HG03280 (cell line): ENCODE measurements around the gene MORF4L1.

ENCODE experiments used
- ATAC-seq: cut with Tn5 transposase; IDR thresholded peaks from one replicate; pipeline ENCODE4 v1.9.1; 2021; ENCODE audit warnings: mild to moderate bottlenecking, moderate library complexity; ENCODE audit not compliant: unreplicated experiment

The MORF4L1 gene

GRCh38 chr15:78943692-78944091, 71.0 kb downstream of the MORF4L1 start:
- ATAC-seq, result no peak

- ATAC-seq, result peak; percentile 5
Observed at GRCh38 chr15:78944202-78944625, 71.5 kb downstream of the MORF4L1 start.

DNA sequence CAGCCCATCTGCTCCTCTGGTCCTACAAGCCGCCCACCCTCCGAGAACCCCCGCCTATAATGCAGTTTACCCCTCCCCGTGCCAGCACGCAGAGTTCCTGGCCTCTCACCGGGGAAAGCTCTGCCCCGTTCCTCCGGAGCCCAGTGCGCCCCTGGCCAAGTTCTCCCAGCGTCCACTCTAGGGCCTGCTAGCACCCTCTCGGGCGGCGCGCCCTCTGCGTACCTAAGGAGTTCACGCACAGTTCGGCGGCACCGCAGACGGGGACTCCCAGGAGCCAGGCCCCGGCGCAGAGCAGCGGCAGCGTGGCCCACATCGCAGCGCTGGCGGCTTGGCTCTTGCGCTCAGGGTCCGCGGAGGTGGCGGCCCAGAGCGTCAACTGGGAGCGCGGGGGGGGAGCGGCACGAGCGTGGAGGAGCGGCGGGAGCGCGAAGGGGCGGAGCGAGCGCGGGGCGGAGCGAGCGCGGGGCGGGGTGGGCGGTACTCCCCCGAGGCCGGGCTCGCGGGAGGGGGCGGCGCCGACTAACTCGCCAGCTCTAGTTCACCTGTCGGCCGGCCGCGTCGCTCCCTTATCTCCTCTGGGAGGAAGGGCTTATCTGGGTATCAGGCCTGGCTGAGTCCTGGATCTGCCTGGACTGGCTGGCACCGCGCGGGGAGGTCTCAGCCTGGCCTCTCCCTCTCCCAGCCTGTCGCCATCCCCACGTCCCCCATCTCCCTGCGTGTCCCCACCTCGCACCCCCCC, 72.1 kb downstream of the MORF4L1 start, which contains the start of gene CTSH:
Gene CTSH (minus strand): TSS at position 378 of the 739 bp plus-strand sequence. CDS start 65 bp downstream, at position 313.
- ATAC-seq, result peak; percentile 74

DNA sequence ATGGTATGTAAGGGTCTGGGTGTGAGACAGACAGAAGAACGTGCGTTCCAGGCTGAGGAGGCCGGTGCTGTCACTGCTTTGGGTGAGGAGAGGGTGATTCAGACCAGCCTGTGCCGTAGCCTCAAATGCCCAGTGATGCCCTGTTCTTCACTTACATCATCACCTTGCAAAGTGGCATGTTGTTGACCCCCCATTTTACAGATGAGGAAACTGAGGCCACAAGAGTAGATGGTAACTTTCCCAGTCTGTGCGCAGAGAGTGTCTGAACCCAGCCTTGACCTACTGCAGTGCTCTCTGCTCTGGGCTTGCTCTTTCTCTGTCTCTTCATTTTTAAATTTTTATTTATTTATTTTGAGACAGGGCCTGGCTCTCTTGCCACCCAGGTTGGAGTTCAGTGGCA, 73.8 kb downstream of the MORF4L1 start:
- no peak for ATAC-seq

DNA sequence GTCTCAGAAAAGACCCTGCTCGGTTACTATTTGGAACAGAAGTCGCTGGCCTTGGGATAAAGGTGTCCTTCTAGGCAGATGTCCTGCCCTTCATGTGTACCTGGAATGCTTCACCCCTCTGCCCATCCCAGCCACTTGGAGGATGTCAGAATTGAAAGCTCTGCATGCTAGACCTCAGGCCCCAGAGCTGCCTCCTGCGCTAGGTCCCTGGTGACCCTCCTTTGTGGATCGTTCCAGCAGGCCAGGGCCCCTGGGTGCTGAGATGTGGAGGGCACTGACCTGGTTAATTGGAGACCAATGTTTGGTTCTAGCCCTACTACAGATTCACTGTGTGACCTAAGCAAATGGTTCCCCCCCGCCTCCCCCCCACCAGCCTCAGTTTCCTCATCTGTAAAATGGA, 74.8 kb downstream of the MORF4L1 start:
- no peak for ATAC-seq
